T-helper 9 cell (primary cell): ENCODE data around the gene NCAM1.
"Not testable (repeated sequence)": the region's sequence is repeated elsewhere in the genome, so short reads cannot be mapped to it uniquely, and the experiment has no call there.

Experiments used
- DNase-seq: peaks from one replicate; pipeline ENCODE4 v3.0.0-alpha.2; 2020

NCAM1 gene

DNA sequence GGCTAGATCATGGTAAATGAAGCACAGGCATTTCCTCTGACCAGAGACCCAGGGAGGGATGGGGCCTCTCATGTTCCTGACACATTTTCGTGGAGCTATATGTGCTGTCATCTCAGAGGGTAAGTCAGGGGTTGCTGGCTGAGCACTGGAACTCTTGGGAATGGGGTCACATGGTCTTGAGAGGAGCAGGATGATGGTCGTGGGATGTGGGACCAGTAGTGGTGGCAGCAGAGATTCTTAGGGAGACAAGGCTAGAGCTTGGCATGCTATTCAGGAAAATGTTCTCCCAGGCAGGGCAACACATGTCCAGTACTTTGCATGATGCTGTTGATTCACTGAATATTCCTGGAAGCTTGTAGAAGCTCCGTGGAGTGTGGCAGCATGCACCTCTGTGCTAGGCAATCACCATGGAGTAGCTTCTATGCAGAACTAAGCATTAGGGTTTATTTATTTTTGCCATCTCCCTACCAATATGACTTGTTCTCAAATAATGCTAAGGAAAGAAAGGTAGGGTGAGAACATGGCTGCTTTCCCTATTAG is 321.7 kb downstream of the NCAM1 start:
- no peak for DNase-seq

DNA sequence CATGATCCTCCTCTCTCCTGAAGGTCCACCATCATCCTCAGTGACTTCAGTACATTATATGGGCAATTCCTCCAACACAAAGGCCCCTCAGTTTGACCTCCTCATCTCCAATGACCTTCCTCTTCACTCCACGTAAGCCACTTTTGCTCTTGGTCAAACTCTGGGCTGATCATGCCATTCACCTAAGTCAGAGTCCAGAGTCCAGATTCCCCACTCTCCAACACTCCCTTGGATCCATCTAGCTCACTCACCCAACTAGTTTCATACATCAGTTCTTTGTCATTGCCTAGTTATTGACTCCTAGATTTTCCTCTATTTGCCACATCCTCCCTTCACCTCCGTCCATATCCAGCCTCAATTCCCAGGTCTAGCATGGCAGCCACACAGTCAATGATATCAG is 322.7 kb downstream of the NCAM1 start:
- no peak for DNase-seq

DNA sequence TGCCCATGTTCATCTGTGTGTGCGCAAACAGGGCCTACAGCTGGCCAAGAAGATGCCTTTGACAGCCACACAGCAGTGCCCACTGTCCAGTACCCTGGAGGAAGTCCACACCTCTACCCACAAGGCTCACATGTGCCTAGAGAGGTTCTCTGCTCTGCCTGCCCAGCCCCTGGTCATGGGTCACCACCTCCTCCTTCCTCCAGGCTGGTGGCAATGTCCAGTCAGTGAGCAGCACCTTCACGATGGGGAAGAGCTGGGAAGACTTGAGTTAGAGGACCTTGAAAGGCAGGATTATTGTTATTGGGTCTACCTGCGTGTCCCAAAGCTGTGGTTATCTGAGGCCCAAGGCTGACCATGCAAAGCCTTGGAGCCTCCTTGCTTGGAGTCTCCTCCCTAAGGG is 324.8 kb downstream of the NCAM1 start:
- no peak for DNase-seq

DNA sequence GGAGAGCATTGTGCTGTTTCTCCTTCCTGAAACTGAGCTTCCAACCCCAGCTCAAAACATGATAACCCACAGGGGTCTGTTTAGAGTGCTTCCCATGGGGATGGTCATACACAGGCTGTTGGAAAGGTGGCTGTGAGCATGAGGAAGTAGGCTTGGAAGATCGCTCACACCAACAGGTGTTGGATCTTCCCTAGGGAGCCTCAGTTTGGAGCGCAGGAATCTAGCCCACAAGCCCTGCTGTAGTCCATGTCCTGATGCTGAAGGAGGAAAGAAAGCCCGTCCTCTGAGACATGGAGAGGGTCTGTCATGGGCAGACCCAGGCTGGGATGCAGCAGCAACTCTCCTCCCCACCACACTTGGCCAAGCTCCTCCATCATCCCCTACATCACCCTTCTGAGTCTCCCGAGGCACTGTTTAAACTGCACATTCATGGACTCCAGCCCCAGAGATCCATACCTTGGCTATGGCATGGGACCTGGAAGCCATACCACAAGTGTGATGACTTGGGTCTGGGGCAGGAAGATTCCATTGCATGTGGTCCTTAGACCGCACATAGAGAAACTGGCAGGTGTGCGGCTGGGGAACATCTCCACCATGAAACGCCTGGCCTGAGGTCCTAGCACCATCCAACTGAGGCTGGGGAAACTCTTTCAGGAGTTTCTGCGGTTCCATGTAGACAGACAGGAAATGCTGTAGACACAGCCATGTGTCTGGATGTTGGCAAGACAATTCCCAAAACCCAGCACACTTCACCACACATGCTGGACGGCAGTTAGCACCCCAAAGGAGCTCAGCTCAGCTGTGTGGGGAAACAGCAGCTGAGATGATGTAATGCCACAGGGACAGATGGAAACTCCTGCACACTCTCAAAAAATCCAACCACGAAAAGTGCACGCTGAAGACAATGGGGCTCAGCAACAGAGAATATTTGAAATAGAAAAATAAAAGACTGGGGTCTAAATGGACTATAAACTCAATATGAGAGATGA is 325.6 kb downstream of the NCAM1 start:
- DNase-seq = no peak

DNA sequence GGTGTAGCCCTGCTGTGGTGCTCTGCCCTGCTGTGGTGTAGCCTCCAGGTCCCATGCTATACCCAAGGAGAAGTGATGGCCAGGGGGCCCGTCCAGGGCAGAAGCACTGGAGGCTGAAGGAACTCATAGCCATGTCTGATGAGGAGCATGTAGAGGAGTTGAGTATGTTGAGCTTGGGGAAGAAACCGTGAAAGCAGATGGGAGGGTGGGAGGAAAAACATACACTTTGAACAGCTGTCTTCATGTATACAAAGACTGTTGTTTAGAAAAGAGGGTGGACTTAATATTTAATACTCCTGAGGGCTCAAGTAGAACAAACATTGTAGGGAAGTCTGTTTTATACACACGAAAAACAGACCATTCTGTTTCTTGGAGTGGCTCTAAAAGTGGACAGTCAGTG is 326.6 kb downstream of the NCAM1 start:
- no peak for DNase-seq

DNA sequence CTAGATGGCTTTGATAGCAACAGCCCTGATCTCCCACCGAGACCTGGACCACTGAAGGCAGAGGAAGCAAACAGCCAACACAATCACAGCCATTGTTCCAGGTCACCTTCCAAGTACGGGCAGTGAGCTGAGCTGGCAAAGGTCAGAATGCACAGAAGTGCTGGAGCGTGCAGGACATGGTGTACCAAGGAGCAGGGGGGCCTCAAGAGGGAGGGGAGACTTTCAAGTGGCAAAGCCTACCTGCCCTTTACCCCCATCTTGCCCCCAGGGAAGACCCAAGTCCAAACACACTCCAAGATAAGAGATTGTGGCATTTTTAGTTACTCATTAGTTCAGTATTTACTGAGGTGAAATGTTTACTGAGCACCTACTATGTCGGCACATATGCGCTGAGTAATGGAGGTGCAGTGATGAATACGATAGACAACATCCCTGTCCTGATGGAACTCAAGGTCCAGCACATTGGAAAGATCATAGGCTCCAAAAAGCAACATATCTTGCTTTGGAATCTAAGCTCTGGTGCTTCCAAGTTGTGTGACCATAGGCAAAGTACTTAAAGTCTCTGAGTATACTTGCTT is 327.2 kb downstream of the NCAM1 start:
- no peak for DNase-seq

DNA sequence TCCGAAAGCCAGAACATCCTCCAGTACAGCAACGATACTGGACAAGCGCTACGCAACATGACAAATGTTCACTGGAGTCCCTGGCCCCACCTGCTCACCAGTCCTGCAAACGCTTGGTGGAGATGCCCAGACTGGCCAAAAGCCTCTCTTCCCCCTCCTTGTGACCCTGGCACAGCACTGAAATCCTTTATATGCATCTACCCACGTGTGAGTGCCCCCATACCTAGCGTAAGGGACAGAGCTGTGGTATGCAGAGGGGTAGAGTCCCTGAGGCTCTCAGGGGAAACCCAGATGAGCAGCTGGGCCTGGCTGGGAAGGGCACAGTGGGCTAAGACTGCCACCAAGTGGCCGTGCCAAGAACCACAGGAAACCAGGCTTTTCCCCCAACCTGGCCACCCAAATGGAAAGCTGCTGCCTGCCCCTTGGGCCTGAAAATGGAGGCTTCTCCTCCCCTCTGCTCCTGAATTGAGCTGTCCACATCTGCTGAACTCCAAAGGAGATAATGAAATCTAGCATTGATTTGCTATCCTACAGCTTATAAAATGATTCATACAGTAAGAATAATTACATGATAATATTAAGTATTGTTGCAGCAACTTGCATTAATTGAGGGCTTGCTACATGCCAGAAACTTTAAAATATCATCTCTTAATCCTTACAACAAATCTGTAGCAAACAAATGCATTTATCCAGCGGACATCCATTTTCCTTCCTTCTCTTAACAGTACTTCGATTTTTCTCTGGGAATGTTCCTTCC is 328.4 kb downstream of the NCAM1 start:
- peak; percentile 50 for DNase-seq

DNA sequence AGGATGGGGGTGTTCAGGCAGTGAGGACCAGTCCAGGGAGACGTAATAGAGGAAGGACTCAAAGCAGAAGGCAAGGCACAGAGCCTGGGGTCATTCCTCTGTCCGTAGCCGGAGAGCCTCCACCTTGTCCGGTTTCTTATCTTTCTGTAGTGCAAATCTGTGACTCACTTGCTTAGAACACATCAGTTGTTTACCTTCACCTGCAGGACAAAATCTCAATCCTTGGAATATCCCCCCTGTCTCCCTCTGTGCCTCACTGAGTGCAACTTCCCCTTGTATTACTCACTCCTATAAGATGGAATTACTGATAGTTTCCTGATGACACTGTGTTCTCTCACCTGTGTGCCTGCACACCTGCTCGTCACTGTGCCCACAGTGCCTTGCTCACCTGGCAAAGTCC is 332.7 kb downstream of the NCAM1 start:
- no peak for DNase-seq

DNA sequence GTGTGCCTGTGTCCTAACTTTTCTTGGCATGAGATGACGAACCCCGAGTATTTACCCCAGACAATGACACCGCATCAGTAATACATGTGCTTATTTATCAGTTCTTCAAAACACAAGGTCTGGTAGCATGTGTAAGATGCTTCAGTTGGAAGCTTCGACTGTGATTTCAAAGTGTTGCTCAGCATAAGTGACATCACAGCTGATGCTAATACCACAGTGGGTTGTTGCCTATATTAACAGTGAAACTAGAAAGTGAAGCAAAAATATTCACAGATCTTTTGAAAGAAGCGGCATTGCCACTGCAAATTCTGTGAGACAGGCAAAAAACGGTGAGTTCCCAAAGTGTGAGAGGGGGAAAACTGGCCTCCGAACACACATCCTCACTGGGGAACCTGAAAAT is 334.8 kb downstream of the NCAM1 start:
- no peak for DNase-seq

DNA sequence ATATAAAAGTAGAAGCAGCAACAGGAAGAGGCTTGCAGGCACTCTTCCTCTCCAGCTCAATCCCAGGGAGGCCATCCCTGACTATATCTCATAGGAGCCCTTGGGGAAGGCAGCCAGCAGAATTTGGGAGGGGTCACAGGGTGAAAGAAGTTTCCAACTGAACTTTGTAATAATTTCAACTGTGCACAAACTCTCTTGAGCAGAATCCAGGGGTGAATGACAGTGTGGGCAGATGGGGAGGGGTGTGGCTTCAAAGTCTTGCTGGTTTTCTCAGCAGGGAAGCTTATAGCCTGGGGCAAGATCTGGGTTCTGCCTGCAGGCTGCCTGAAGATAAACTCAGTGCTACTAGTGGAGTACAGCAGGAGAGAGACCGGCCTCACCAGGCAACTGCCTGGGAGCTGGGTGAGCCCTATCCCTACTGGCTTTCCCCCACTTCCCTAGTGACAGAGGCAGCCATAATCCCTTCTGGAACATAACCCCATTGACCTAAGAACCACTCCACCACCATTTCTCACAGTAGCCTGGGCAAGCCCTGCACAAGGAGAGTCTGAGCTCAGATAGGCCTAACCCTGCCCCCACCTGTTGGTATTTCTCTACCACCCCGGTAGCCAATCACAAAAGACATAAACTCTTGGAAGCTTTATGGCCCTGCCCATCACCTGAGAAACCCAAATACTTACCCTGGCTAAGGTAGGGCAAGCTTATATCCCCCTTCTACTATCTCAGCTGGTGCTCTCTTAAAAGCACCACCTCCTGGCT is 335.4 kb downstream of the NCAM1 start:
- DNase-seq = no peak

DNA sequence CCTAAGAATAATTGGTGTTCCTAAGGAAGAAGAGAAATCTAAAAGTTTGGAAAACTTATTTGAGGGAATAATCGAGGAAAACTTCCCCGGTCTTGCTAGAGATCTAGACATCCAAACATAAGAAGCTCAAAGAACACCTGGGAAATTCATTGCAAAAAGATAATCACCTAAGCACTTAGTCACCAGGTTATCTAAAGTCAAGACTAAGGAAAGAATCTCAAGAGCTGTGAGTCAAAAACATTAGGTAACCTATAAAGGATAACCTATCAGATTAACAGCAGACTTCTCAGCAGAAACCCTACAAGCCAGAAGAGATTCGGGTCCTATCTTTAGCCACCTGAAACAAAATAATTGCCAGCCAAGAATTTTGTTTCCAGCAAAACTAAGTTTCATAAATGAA is 337.3 kb downstream of the NCAM1 start:
- DNase-seq = not testable (repeated sequence)

DNA sequence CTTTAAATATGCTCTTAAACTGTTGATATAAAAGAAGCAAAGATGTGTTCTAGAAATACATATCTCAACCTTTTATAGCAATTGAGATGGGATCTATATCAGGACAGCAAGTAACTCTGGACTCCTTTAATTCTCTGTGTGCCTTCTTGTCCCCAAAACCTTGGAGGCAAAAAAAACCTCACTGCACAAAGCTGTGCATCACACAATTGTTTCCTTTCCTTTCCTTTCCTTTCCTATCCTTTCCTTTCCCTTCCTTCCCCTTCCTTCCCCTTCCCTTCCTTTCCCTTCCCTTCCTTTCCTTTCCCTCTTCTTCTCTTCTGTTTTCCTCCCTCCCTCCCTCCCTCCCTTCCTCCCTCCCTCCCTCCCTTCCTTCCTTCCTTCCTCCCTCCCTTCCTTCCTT is 343.7 kb downstream of the NCAM1 start:
- no peak for DNase-seq

DNA sequence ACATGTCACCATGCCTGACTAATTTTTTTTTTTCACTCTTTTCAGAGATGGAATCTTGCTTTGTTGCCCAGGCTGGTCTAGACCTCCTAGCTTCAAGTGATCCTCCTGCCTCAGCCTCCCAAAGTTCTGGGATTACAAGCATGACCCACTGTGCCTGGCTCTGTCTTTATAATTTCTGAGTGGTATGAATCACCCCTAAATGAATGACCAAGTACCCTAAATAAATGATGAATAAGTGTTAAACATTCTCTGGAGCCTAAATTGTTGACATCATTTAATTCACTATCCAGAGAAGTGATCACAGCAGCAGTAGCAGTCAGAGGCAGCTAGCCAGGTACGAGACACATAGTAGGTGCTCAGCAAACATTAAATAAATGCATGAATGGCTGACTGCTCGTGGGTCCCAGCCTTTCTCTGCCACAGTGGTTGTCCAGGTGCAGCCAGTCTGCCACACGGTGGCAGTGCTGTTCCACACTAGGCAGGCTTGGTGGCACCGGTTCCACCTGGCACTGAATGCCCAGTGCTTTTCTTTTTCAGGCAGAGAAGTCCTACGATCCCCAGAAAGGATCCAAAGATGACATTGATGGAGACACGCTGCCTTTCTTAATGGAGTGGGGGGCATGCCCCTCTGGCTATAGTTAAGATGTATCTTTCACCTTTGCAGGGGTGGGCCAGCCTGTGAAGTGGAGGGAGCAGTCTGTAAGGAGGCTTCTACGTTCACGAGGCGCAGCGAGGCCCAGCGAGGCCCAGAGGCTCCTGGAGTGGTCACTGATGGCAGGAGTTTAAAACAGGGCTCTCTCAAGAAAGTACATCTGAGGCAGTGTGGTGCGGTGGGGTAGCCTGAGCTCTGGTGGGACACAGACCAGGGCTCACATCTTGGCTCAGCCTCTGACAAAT is 344.5 kb downstream of the NCAM1 start:
- DNase-seq = peak; percentile 62

DNA sequence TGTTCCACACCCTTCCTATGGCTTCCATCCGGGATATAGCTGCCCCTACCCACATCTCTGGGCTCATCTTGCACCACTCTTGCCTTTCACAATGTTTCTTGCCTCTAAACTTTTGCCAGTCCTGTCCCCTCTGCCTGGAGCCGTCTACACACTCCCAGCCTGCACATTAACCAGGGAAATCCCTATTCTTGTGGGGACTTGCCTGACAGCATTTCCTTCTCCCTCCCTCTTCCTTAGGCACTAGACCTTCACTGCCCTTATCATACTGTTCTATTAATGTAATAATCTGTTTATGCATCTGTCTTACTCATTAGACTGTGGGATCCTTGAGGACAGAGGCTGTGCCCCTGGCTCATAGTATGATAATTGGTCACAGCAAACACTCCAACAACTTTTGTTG is 347.4 kb downstream of the NCAM1 start:
- DNase-seq = no peak

DNA sequence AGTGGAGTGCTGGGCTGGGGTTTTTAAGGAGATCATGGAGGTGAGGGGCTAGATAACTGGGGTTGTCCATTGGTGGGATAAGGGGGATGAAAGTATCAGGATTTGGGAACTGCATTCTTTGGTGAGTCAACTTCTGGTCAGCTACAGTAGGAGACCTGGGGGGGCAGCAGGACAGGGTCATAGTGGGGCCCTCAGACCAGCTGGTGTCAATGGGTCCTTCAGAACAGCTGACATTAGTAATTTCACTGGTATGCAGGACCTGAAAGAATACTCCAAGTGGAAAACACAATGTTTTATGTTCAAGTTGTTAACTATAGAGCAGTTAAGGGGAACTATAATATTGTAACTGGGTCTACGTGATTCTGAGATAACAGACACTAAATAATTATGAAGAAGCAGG is 350.3 kb downstream of the NCAM1 start:
- DNase-seq = no peak

DNA sequence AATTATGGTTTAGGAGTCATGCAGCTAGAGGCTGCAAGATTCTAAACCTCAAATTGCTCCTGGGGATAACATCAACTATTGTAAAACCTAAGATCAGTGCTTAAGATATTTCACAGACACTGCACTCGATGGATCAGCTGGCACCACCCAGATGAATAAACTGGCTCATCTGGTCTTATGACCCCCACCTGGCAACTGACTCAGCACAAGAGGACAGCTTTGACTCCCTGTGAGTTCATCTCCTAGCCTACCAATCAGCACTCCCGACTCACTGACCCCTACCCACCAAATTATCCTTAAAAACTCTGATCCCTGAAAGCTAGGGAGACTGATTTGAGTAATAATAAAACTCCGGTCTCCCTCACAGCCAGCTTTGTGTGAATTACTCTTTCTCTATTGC is 352.4 kb downstream of the NCAM1 start:
- DNase-seq = no peak

DNA sequence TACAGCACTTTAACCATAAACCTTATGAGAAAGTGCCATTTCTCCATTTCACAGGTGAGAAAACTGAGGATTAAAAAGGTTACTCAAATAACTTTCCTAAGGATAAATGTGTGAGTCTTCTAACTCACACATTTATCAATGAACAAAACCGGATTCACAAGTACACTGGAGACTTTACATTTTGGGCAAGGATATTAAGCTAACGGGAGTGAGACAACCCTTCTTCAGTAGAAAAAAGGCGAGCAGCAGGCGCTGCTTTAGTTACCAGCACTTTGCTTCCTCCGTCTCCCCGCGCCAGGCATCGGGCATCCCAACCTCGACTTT is 352.8 kb downstream of the NCAM1 start:
- DNase-seq = no peak

DNA sequence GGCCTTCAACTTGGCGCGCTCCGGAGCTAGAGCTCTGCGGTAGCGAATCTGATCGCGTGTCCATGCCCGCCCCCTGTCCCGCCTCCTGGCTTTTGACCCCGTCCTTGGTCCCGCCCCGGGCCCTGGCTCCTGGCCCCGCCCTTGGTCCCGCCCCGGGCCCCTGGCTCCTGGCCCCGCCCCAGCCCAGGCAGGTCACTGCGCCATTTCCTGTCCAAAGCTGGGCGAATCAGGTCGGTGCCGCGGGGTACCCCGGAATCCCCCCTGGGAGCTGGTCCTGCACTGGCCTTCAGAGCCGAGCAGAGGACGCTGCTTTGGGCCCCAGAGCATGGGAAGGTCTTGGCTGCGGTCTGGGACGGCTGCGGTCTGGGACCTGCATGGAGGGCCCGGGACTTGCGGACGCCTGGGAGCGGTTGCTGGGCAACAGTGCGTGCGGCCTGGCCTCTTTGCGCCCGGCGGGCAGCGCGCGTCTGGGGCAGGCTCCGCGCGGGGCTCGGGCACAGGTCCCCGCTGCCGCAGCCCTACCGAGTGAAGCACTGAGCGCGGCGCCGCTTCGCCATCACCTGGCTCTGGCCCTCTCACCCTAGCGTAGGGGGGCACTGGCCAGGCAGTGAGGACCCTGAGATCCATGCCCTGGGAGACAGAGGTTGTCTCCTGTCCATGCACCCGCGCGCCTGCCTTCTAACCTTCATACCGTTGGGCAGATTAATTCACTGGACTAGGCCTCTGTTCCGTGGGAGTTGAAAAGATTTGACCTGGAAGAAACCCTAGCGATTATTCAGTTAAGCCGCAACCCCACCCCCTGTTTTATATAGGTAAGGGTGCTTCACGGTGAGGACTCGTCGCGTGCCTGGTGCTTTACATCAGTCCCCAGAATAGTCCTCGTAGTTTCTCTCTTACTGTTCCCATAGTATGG is 353.4 kb downstream of the NCAM1 start, which contains the start of gene TTC12:
Gene TTC12 (plus strand): TSS at position 195 of the 913 bp plus-strand sequence. CDS start 1,675 bp downstream, outside the sequence.
- peak; percentile 87 for DNase-seq

DNA sequence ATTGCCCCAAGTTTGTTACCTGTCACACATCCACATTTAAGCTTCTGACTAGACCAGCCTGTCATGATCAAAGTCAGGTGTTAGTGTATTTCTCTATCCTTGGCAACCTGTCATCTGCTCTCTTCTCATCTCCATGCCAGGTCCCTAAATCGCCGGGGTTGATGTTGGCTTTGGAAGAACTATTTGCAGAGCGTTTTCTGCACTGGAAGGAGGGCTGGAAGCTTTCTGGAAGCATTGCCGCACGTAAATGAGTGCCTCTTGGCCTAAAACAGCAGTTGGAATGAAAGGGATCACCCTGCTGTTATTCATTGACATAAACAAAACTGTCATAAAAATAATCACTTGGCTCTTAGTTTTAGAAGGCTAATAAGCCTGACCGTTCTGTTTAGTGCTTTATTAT is 354.6 kb downstream of the NCAM1 start:
- DNase-seq = no peak

DNA sequence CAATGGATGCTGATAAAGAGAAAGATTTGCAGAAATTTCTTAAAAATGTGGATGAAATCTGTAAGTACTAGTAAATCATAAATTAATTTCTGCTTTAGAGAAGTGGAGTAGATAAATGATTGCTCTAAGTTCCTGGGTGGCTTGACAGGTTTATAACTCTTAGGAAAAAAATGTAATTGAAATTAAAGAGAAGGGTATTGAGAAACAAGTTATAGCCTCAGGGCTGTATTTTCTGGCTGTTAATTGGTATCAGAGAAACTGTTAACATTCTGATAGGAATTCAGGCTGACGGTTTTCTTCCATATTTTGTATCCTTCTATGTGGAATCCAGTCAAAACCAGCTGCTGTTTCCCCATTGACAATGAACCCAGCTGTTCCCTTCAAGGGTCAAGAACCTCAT is 355.0 kb downstream of the NCAM1 start:
- no peak for DNase-seq
